PFSK-1 (cell line): ENCODE results near the gene GTF2H1.

Experiments used
- FOXP2 ChIP-seq: optimal IDR thresholded peaks from 2 replicates; pipeline ENCODE3; 2011; ENCODE audit warnings: borderline replicate concordance, control low read depth, inconsistent platforms; ENCODE audit not compliant: insufficient read depth; ENCODE audit errors: extremely low read length, extremely low read depth
- POLR2AphosphoS5 ChIP-seq: IDR thresholded peaks from 2 replicates; pipeline ENCODE4 v1.6.1; 2012; ENCODE audit warnings: low read depth, mild to moderate bottlenecking, control low read depth, low read length, moderate library complexity
- REST ChIP-seq, 2 experiments: IDR thresholded peaks; 2 replicates each; pipeline versions ENCODE4 v1.6.1 to v1.8.0; 2011 to 2012; ENCODE audit warnings: low read depth in 2 of 2, low read length in 2 of 2, control low read depth in 1 of 2, inconsistent platforms in 1 of 2, mild to moderate bottlenecking in 1 of 2, moderate library complexity in 1 of 2; ENCODE audit not compliant: insufficient read depth in 1 of 2
- SIN3A ChIP-seq: IDR thresholded peaks from 2 replicates; pipeline ENCODE4 v1.6.1; 2012; ENCODE audit warnings: mild to moderate bottlenecking, low read length, moderate library complexity, borderline replicate concordance; ENCODE audit not compliant: insufficient read depth
- TAF1 ChIP-seq: IDR thresholded peaks from 2 replicates; pipeline ENCODE4 v1.6.1; 2012; ENCODE audit warnings: low read length, control low read depth, borderline replicate concordance; ENCODE audit not compliant: insufficient read depth

GTF2H1 gene

GRCh38 chr11:18395735-18396504, 73.6 kb downstream of the GTF2H1 start:
- TF ChIP-seq TAF1 (peak; percentile 85), POLR2AphosphoS5 (peak; percentile 84), REST (IDR thresholded peaks at IDR 0.05; ENCODE audit: insufficient read depth in 1 of 2, low read depth in 2 of 2, low read length in 2 of 2) (peak in 1 of 2 experiments; percentile 56; a peak in 1 of 4 replicates), FOXP2 (peak; percentile 57), SIN3A (peak; percentile 95; the same call in 1 of the 2 replicates)

- no peak for TF ChIP-seq REST (IDR thresholded peaks at IDR 0.05; ENCODE audit: insufficient read depth in 1 of 2, low read depth in 2 of 2, low read length in 2 of 2)
- TF ChIP-seq POLR2AphosphoS5: peak; percentile 56
Observed at GRCh38 chr11:18397921-18398320, 75.6 kb downstream of the GTF2H1 start.

GRCh38 chr11:18404062-18404461, 81.7 kb downstream of the GTF2H1 start:
- TF ChIP-seq SIN3A (no peak), POLR2AphosphoS5 (peak; percentile 35; the same call in 1 of the 2 replicates), REST (IDR thresholded peaks at IDR 0.05; ENCODE audit: insufficient read depth in 1 of 2, low read depth in 2 of 2, low read length in 2 of 2) (no peak)

GRCh38 chr11:18408558-18409291, 86.4 kb downstream of the GTF2H1 start:
- TF ChIP-seq SIN3A: no peak

- TF ChIP-seq REST (IDR thresholded peaks at IDR 0.05; ENCODE audit: insufficient read depth in 1 of 2, low read depth in 2 of 2, low read length in 2 of 2) (no peak), SIN3A (no peak), POLR2AphosphoS5 (no peak), FOXP2 (no peak), TAF1 (no peak)
Observed at GRCh38 chr11:18416459-18416858, 94.1 kb downstream of the GTF2H1 start.
